HepG2 (cell line): ENCODE results near the gene GPN2. TPM values are rescaled to one million over a fixed set of nuclear protein-coding genes. Genes with fewer than 3 reads are reported as not detected.

Experiments
- EP300 ChIP-seq, 3 experiments: sonication (generic) in 1 of 3; formaldehyde crosslinking in 1 of 3; IDR thresholded peaks; 2 replicates each; pipeline versions ENCODE4 v1.5.1 to v1.6.1; 2011 to 2020; ENCODE audit warnings: low read depth in 2 of 3, low read length in 2 of 3, borderline replicate concordance in 1 of 3, improper control_type of control experiment in 1 of 3, mild to moderate bottlenecking in 1 of 3, missing genetic modification reagents in 1 of 3, moderate library complexity in 1 of 3
- GLMP ChIP-seq: sonication (generic); formaldehyde crosslinking; IDR thresholded peaks from 2 replicates; pipeline ENCODE4 v1.9.0; 2021; ENCODE audit warnings: missing genetic modification reagents, mild to moderate bottlenecking, borderline replicate concordance
- HDAC1 ChIP-seq: sonication (generic); formaldehyde crosslinking; IDR thresholded peaks from 2 replicates; pipeline ENCODE4 v1.5.1; 2020; ENCODE audit warnings: mild to moderate bottlenecking, missing genetic modification reagents
- HHEX ChIP-seq: IDR thresholded peaks from 2 replicates; pipeline ENCODE4 v1.6.1; 2016; ENCODE audit warnings: control low read depth
- HIC2 ChIP-seq: sonication (generic); formaldehyde crosslinking; IDR thresholded peaks from 2 replicates; pipeline ENCODE4 v1.9.0; 2022; ENCODE audit warnings: low read depth, missing genetic modification reagents
- JUND ChIP-seq: sonication (generic); formaldehyde crosslinking; IDR thresholded peaks from 2 replicates; pipeline ENCODE4 v1.8.0; 2022; ENCODE audit warnings: mild to moderate bottlenecking, missing genetic modification reagents
- KDM1A ChIP-seq: IDR thresholded peaks from 2 replicates; pipeline ENCODE4 v1.6.1; 2016; ENCODE audit warnings: missing compliant biosample characterization
- LBX2 ChIP-seq: sonication (generic); formaldehyde crosslinking; IDR thresholded peaks from 2 replicates; pipeline ENCODE4 v1.5.0; 2020; ENCODE audit warnings: missing genetic modification reagents, mild to moderate bottlenecking, borderline replicate concordance
- MAZ ChIP-seq, 2 experiments: sonication (generic) in 1 of 2; formaldehyde crosslinking in 1 of 2; IDR thresholded peaks; 2 replicates each; pipeline versions ENCODE4 v1.5.0 to v1.6.1; 2012 to 2020; ENCODE audit warnings: low read depth in 2 of 2, mild to moderate bottlenecking in 2 of 2, borderline replicate concordance in 1 of 2, improper control_type of control experiment in 1 of 2, low read length in 1 of 2, missing genetic modification reagents in 1 of 2, moderate library complexity in 1 of 2
- NFE2 ChIP-seq: sonication (generic); formaldehyde crosslinking; IDR thresholded peaks from 2 replicates; pipeline ENCODE4 v1.4.0; 2020; ENCODE audit warnings: missing genetic modification reagents
- NFKB2 ChIP-seq: sonication (generic); formaldehyde crosslinking; IDR thresholded peaks from 2 replicates; pipeline ENCODE4 v1.4.0; 2020; ENCODE audit warnings: missing genetic modification reagents, borderline replicate concordance
- PRPF4 ChIP-seq: fragments of 200-400 bp; formaldehyde crosslinking; IDR thresholded peaks from 2 replicates; pipeline ENCODE4 v1.6.1; 2016; ENCODE audit warnings: low read length, low read depth; ENCODE audit not compliant: poor library complexity, severe bottlenecking
- ZNF281 ChIP-seq: sonication (generic); formaldehyde crosslinking; IDR thresholded peaks from 2 replicates; pipeline ENCODE4 v1.4.0; 2020; ENCODE audit warnings: missing genetic modification reagents, borderline replicate concordance
- ZNF720 ChIP-seq: sonication (generic); formaldehyde crosslinking; IDR thresholded peaks from 2 replicates; pipeline ENCODE4 v1.4.0; 2020; ENCODE audit warnings: missing genetic modification reagents
- polyA plus RNA-seq, 8 experiments: library from polyadenylated mRNA; depleted of rRNA in 3 of 8; stranded (reverse) in 7 of 8; unstranded in 1 of 8; fragments of >200 nt; fragmentation: Illumina TruSeq in 4 of 8; extraction: Trizol in 4 of 8; gene quantifications; 2 replicates each; pipeline versions ENCODE4 v1.2.1 to v1.2.3, GENCODE V29; 2011 to 2016; ENCODE audit warnings: low read depth in 4 of 8, missing spikeins in 1 of 8, mixed read lengths in 1 of 8; ENCODE audit not compliant: insufficient read depth in 1 of 8
- total RNA-seq, 5 experiments: library from RNA; depleted of rRNA; stranded (reverse); fragments of >200 nt; fragmentation: Illumina TruSeq; extraction: Trizol; gene quantifications; 2 replicates each; pipeline ENCODE4 v1.2.3, GENCODE V29; 2016; ENCODE audit warnings: low read depth in 1 of 5
- TF ChIP-seq, protein P1 (sequence below): sonication (generic); formaldehyde crosslinking; IDR thresholded peaks from 2 replicates; pipeline ENCODE4 v1.4.0; 2020; ENCODE audit warnings: missing genetic modification reagents
- TF ChIP-seq, protein P2 (sequence below): sonication (generic); formaldehyde crosslinking; IDR thresholded peaks from 2 replicates; pipeline ENCODE4 v1.8.1; 2023; ENCODE audit warnings: missing genetic modification reagents, inconsistent platforms, borderline replicate concordance

The GPN2 gene
- total and polyA plus RNA-seq, 2 of the 13 experiments (the other 11 are each of a cell fraction or from before 2014, with no cell fraction given), result 19.3 to 38.9 TPM

DNA sequence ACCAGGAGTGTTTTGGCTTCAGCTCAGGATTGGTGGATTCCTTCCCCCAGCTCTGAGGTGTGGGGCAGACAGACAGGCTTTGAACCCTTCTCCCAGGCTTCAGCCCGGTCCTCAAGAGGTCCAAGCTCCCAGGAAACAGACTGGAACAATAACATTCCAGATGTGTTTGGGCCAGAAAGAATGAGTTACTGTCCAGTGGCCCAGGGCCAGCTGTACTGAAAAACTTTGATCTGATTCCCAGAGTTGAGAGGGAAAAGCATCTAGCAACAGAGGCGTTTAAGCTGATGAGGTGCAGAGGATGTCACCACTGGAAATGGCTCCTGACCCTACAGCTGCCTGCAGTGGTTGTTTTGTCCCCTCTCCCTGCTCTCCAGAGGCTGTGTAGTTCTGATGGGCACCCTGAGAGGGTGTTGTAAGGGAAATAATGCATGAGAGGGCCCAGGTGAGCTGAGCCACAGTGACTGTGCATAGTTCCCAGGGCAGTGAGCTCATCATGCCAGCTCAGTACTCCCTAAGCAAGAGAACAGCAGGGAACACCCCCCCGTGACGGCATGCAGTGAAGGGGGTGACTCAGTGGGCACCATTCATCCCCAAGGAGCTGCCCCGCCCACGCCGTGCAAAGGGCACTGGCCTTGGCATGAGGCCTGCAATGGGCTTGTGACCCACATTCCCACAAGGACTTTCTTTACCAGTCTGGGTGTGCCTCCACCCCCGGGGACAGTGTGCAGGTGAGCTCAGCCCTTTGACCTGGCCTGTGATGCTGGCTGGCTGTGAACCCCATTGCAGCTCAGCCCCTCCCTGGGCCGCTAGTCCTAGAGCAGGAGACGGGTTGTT lies 40.9 kb downstream of the GPN2 start (continued):
- TF ChIP-seq MAZ (IDR thresholded peaks at IDR 0.05; ENCODE audit: borderline replicate concordance, low read depth, low read length) (no peak), MAZ (CRISPR knock-in tag; IDR thresholded peaks at IDR 0.05; ENCODE audit: low read depth) (no peak), LBX2 (no peak), HHEX (CRISPR knock-in tag) (no peak), PRPF4 (no peak), NFE2 (CRISPR knock-in tag) (peak; percentile 34; the same call in 1 of the 2 replicates), GLMP (CRISPR knock-in tag) (no peak), KDM1A (CRISPR knock-in tag) (no peak), HIC2 (CRISPR knock-in tag) (peak; percentile 96), NFKB2 (CRISPR knock-in tag) (no peak), ZNF720 (no peak), ZNF281 (CRISPR knock-in tag) (no peak), EP300 (IDR thresholded peaks at IDR 0.05; ENCODE audit: low read depth in 2 of 2, low read length in 2 of 2) (0 out of 4 replicates have a peak, but pooled peaks of 1 of the 2 experiments have one; percentile 36), EP300 (CRISPR knock-in tag; IDR thresholded peaks at IDR 0.05; ENCODE audit: borderline replicate concordance) (0 out of 2 replicates have a peak, but pooled peaks have one; percentile 57), JUND (no peak), HDAC1 (no peak)
- TF ChIP-seq, protein P1, sequence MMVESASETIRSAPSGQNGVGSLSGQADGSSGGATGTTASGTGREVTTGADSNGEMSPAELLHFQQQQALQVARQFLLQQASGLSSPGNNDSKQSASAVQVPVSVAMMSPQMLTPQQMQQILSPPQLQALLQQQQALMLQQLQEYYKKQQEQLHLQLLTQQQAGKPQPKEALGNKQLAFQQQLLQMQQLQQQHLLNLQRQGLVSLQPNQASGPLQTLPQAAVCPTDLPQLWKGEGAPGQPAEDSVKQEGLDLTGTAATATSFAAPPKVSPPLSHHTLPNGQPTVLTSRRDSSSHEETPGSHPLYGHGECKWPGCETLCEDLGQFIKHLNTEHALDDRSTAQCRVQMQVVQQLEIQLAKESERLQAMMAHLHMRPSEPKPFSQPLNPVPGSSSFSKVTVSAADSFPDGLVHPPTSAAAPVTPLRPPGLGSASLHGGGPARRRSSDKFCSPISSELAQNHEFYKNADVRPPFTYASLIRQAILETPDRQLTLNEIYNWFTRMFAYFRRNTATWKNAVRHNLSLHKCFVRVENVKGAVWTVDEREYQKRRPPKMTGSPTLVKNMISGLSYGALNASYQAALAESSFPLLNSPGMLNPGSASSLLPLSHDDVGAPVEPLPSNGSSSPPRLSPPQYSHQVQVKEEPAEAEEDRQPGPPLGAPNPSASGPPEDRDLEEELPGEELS (CRISPR knock-in tag), result no peak
- TF ChIP-seq, protein P2, sequence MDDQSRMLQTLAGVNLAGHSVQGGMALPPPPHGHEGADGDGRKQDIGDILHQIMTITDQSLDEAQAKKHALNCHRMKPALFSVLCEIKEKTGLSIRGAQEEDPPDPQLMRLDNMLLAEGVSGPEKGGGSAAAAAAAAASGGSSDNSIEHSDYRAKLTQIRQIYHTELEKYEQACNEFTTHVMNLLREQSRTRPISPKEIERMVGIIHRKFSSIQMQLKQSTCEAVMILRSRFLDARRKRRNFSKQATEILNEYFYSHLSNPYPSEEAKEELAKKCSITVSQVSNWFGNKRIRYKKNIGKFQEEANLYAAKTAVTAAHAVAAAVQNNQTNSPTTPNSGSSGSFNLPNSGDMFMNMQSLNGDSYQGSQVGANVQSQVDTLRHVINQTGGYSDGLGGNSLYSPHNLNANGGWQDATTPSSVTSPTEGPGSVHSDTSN (CRISPR knock-in tag), result no peak
